HG02943 (cell line): ENCODE results near the gene MYBPC2.

ENCODE experiments used
- ATAC-seq: cut with Tn5 transposase; IDR thresholded peaks from one replicate; pipeline ENCODE4 v1.9.1; 2021; ENCODE audit warnings: mild to moderate bottlenecking, low read depth, moderate library complexity; ENCODE audit not compliant: unreplicated experiment

The MYBPC2 gene

GRCh38 chr19:50512999-50513745, 80.5 kb downstream of the MYBPC2 start:
- ATAC-seq, result no peak

- no peak for ATAC-seq
These were observed 81.2 kb downstream of the MYBPC2 start, which contains the start of gene ASPDH for GRCh38 chr19:50513746-50514345. Gene ASPDH (minus strand): TSS chr19:50513913. CDS start chr19:50513823, 90 bp downstream.

- no peak for ATAC-seq
These were observed 81.9 kb downstream of the MYBPC2 start for GRCh38 chr19:50514346-50515167.

- no peak for ATAC-seq
These were observed 82.5 kb downstream of the MYBPC2 start for GRCh38 chr19:50515168-50515561.
